Bronchial epithelial cell (primary cell): ENCODE measurements around the gene MYORG. TPM values are rescaled to one million over a fixed set of nuclear protein-coding genes. Genes with fewer than 3 reads are reported as not detected.
"Not testable (repeated sequence)": the region's sequence is repeated elsewhere in the genome, so short reads cannot be mapped to it uniquely, and the experiment has no call there.

Experiments
- DNase-seq: peaks from one replicate; pipeline ENCODE4 v3.0.0-alpha.2; 2010; ENCODE audit warnings: low read depth
- FAIRE-seq: peaks from 2 replicates; lab custom pipeline; 2011; peaks lifted over from hg19 to GRCh38; lab: Jason Lieb, UNC
- H3K27me3 ChIP-seq: 2 replicates; pipeline ENCODE4 v1.5.1; 2011; ENCODE audit warnings: low read length; ENCODE audit not compliant: control insufficient read depth, insufficient read depth
- H3K36me3 ChIP-seq: 2 replicates; pipeline ENCODE4 v1.5.1; 2011; ENCODE audit warnings: low read length; ENCODE audit not compliant: control insufficient read depth, insufficient read depth
- H3K4me3 ChIP-seq: 2 replicates; pipeline ENCODE4 v1.5.1; 2011; ENCODE audit warnings: mild to moderate bottlenecking, low read depth, low read length, control low read depth
- CTCF ChIP-seq: IDR thresholded peaks from 2 replicates; pipeline ENCODE4 v1.5.1; 2011; ENCODE audit warnings: mild to moderate bottlenecking, moderate library complexity, low read length, control low read depth, inconsistent platforms; ENCODE audit not compliant: insufficient read depth, severe bottlenecking
- total RNA-seq: library from RNA; depleted of rRNA; stranded (reverse); fragments of >200 nt; gene quantifications from 2 replicates; pipeline ENCODE4 v1.2.1, GENCODE V29; 2014

Gene MYORG
- total RNA-seq, 1 donor from 2014 or later, result 2.1 TPM

- Histone ChIP-seq H3K27me3 (no peaks in the 10 kb centered on the region), H3K36me3 (peaks cover 3% of the 10 kb centered on the region), H3K4me3 (no peak overlapping the region)
- TF ChIP-seq CTCF, result no peak
- FAIRE-seq (no peak), DNase-seq (no peak)
Measured at GRCh38 chr9:34346873-34347799, 29.6 kb downstream of the MYORG start.

GRCh38 chr9:34343605-34344004 lies 33.1 kb downstream of the MYORG start:
- Histone ChIP-seq H3K4me3 (no peak overlapping the region), H3K27me3 (no peaks in the 10 kb centered on the region), H3K36me3 (peaks cover 17% of the 10 kb centered on the region)
- no peak for FAIRE-seq
- TF ChIP-seq CTCF, result no peak
- no peak for DNase-seq

- Histone ChIP-seq H3K27me3 (no peaks in the 10 kb centered on the region), H3K36me3 (peaks cover 18% of the 10 kb centered on the region), H3K4me3 (no peak overlapping the region)
- TF ChIP-seq CTCF, result no peak
- DNase-seq (no peak), FAIRE-seq (no peak)
Measured at GRCh38 chr9:34343090-34343489, 33.6 kb downstream of the MYORG start.

- TF ChIP-seq CTCF, result no peak
- FAIRE-seq (no peak), DNase-seq (no peak)
- no peaks in the 10 kb centered on the region for H3K27me3 ChIP-seq
- H3K36me3 ChIP-seq, result peaks cover 22% of the 10 kb centered on the region
- H3K4me3 ChIP-seq, result no peak overlapping the region
Measured at GRCh38 chr9:34341659-34342295, 34.9 kb downstream of the MYORG start.

- H3K4me3 ChIP-seq, result no peak overlapping the region
Measured at GRCh38 chr9:34338665-34339385, 37.9 kb downstream of the MYORG start.

GRCh38 chr9:34338079-34338478 lies 38.6 kb downstream of the MYORG start:
- H3K4me3 ChIP-seq, DNase-seq, FAIRE-seq, H3K27me3 ChIP-seq: not testable (repeated sequence)
- H3K36me3 ChIP-seq, result peaks cover 21% of the 10 kb centered on the region

More at GRCh38 chr9:34338665-34339385, 37.9 kb downstream of the MYORG start:
- FAIRE-seq, result no peak
- no peaks in the 10 kb centered on the region for H3K27me3 ChIP-seq
- H3K36me3 ChIP-seq, result peaks cover 23% of the 10 kb centered on the region
- DNase-seq, result no peak
- TF ChIP-seq CTCF, result no peak
